Measurements from ENCODE around the gene SCAMP5.

GRCh38 chr15:75030424-75030823 is 35.1 kb downstream of the SCAMP5 start:
- TF ChIP-seq, protein P1, sequence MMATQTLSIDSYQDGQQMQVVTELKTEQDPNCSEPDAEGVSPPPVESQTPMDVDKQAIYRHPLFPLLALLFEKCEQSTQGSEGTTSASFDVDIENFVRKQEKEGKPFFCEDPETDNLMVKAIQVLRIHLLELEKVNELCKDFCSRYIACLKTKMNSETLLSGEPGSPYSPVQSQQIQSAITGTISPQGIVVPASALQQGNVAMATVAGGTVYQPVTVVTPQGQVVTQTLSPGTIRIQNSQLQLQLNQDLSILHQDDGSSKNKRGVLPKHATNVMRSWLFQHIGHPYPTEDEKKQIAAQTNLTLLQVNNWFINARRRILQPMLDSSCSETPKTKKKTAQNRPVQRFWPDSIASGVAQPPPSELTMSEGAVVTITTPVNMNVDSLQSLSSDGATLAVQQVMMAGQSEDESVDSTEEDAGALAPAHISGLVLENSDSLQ (IDR thresholded peaks at IDR 0.05) = no peak
- TF ChIP-seq FOXA1 (IDR thresholded peaks at IDR 0.05) = no peak
- no peak for TF ChIP-seq TARDBP (IDR thresholded peaks at IDR 0.05)
- TF ChIP-seq FOXM1 (IDR thresholded peaks at IDR 0.05; ENCODE audit: borderline replicate concordance) = no peak
- TF ChIP-seq ZNF384 (IDR thresholded peaks at IDR 0.05) = no peak
- no peak for TF ChIP-seq NFRKB (IDR thresholded peaks at IDR 0.05)
- TF ChIP-seq SP1 (IDR thresholded peaks at IDR 0.05) = no peak
- no peak for TF ChIP-seq CTBP1 (IDR thresholded peaks at IDR 0.05; ENCODE audit: borderline replicate concordance)
- no peak for TF ChIP-seq HDGF (IDR thresholded peaks at IDR 0.05; ENCODE audit: borderline replicate concordance)
- no peak for TF ChIP-seq BHLHE40 (IDR thresholded peaks at IDR 0.05; ENCODE audit: borderline replicate concordance)
- TF ChIP-seq SUZ12 (IDR thresholded peaks at IDR 0.05) = no peak
- no peak for TF ChIP-seq ELF4 (IDR thresholded peaks at IDR 0.05)
- TF ChIP-seq L3MBTL2 (conservative IDR thresholded peaks at IDR 0.05) = no peak
- TF ChIP-seq FOXK2 (IDR thresholded peaks at IDR 0.05) = no peak
